Heart right ventricle (tissue), 16 donors: ENCODE measurements around the gene ITGBL1. TPM values are rescaled to one million over a fixed set of nuclear protein-coding genes. Genes with fewer than 3 reads are reported as not detected.
A peak's percentile ranks its signal among the peaks of the same experiment; 100 is the strongest.

Experiments used
- ATAC-seq, 8 donors: fragments of 200-7000 bp; cut with Tn5 transposase; one replicate each; pipeline ENCODE4 v1.9.1; 2020; ENCODE audit warnings: mild to moderate bottlenecking in 8 of 8, moderate library complexity in 8 of 8, moderate number of reproducible peaks in 1 of 8
- DNase-seq, 2 donors: peaks; one replicate each; pipeline ENCODE4 v3.0.0-alpha.2; 2020
- H3K27ac ChIP-seq, 10 donors: fragments of 200-600 bp; sonication (generic) in 2 of 10; one replicate each; pipeline versions ENCODE4 v1.5.0 to v1.8.0; 2020 to 2022; ENCODE audit warnings: mild to moderate bottlenecking in 3 of 10
- H3K27me3 ChIP-seq, 7 donors: fragments of 200-600 bp; one replicate each; pipeline ENCODE4 v1.8.0; 2021 to 2022; ENCODE audit warnings: mild to moderate bottlenecking in 2 of 7
- H3K36me3 ChIP-seq, 9 donors: fragments of 200-600 bp; sonication (generic) in 1 of 9; one replicate each; pipeline versions ENCODE4 v1.5.0 to v1.8.0; 2020 to 2022; ENCODE audit warnings: mild to moderate bottlenecking in 2 of 9
- H3K4me1 ChIP-seq, 9 donors: fragments of 200-600 bp; sonication (generic) in 1 of 9; one replicate each; pipeline versions ENCODE4 v1.5.0 to v1.8.0; 2020 to 2022; ENCODE audit warnings: mild to moderate bottlenecking in 4 of 9
- H3K4me3 ChIP-seq, 10 donors: fragments of 200-600 bp; sonication (generic) in 2 of 10; one replicate each; pipeline versions ENCODE4 v1.5.0 to v1.8.0; 2020 to 2022; ENCODE audit warnings: mild to moderate bottlenecking in 7 of 10, moderate library complexity in 2 of 10
- H3K9me3 ChIP-seq, 11 donors: fragments of 200-600 bp in 10 of 11; sonication (generic) in 2 of 11; one replicate each; pipeline versions ENCODE4 v1.5.0 to v1.8.0; 2013 to 2022; ENCODE audit warnings: mild to moderate bottlenecking in 2 of 11, control low read depth in 1 of 11, moderate library complexity in 1 of 11
- WGBS, 2 donors: extraction: QIAGEN DNeasy Blood & Tissue Kit; methylation state at CpG; one replicate each; pipeline ENCODE4 v1.1.7; 2013; ENCODE audit warnings: inconsistent platforms in 1 of 2; 5-methylcytosine and 5-hydroxymethylcytosine counted together
- intact Hi-C, 10 donors: fragments of 100-400 bp; cut with DNase I; formaldehyde crosslinking; loops; one replicate each; pipeline versions ENCODE4 v1.11.1 to v1.14.2; 2022
- polyA plus RNA-seq, 2 donors: library from polyadenylated mRNA; stranded (reverse); fragments of 200-250 nt; gene quantifications; one replicate each; pipeline ENCODE4 v1.2.3, GENCODE V29; 2013
- total RNA-seq, 10 donors: library from RNA; stranded (reverse); fragmentation: NEBNext Ultra II Directional in 3 of 10; extraction: Animal tissue kit (Norgen Biotek cat#: 25700) in 3 of 10; gene quantifications; one replicate each; pipeline versions ENCODE4 v1.2.1 to v1.2.4, GENCODE V29; 2021 to 2023
- TF ChIP-seq, protein P1 (sequence below), 9 donors: fragments of 200-600 bp; sonication (generic) in 2 of 9; IDR thresholded peaks; one replicate each; pipeline versions ENCODE4 v1.5.0 to v1.8.0; 2021 to 2022; ENCODE audit warnings: antibody characterized with exemption in 9 of 9, mild to moderate bottlenecking in 5 of 9, moderate library complexity in 1 of 9
- donor health status: Arrhythmogenic right ventricular cardiomyopathy.
- donor health status: ischemic (EF 13 %, LVEDD 7.1; RV severe dilation, severe dysfunction).
- donor health status: healthy with polysubstance abuse.
- donor health status: DM: no; HTN: yes; CAD: no.
- donor health status: DM: no; HTN: no; CAD: no.
- donor health status: ischemic (EF 25% LVEDD 6.9; RV normal size, moderate dysfunction).
- donor health status: ischemic (EF 25% LVEDD 5.7; RV mildly dilated, moderate dysfunction).
- donor health status: healthy.
- donor health status: DM: yes; HTN: yes; CAD: no.
- donor health status: Ischemic cardiomyopathy.
- donor health status: ischemic (EF 35%, LVEDD 5.7; RV mildly dilated, moderate dysfunction).
- donor health status: nonischemic (EF 11% LVEDD 7.7; RV severe dilation, severe dysfunction).
- donor health status: DM: yes; HTN: yes; CAD: no.
- donor health status: PGD.
- donor health status: ischemic (EF 29% LVEDD 5.4; RV normal size, mild dysfunction).
- donor health status: nonischemic (EF 23%, LVEDD 6.1; RV moderate dilation, normal function).

ITGBL1 gene
- total and polyA plus RNA-seq, 12 donors = 0.78 to 11.9 (median 4.3) TPM

DNA sequence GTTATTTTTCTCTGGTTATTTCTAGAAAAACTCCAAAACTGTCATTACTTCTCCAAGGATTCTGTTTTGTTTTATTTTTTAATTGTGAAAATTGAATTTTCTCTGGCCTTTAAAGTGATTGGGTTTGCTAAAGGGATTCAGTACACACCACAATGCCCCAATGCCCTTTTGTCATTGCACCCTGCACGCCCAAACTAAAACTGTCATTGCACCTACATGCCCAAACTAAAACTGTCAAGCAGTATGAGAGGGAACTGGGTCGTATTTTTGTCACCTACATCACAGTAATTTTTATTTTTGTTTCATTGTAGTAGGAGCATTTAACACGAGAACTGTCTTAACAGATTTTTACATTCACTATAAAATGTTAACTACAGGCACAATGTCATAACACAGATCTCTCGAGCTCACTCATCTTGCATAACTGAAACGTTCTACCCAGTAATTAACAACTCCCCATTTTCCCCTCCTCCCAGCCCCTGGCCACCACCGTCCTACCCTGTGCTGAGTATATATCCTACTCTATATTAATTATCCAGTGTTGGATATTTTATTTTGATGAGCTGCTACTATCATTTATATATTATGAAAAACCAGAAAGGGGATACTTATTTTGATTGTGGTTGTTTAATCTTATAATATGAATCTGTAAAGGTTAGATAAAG, 43.4 kb upstream of the ITGBL1 start:
- Histone ChIP-seq H3K4me3 (no peak overlapping the region), H3K36me3 (no peaks in the 10 kb centered on the region), H3K4me1 (peaks cover 0 to 12% (median 0%) of the 10 kb centered on the region in 9 donors), H3K9me3 (no peaks in the 10 kb centered on the region), H3K27ac (peak overlapping the region in 1 of 10 donors; percentile 25), H3K27me3 (no peaks in the 10 kb centered on the region)
- TF ChIP-seq, protein P1, sequence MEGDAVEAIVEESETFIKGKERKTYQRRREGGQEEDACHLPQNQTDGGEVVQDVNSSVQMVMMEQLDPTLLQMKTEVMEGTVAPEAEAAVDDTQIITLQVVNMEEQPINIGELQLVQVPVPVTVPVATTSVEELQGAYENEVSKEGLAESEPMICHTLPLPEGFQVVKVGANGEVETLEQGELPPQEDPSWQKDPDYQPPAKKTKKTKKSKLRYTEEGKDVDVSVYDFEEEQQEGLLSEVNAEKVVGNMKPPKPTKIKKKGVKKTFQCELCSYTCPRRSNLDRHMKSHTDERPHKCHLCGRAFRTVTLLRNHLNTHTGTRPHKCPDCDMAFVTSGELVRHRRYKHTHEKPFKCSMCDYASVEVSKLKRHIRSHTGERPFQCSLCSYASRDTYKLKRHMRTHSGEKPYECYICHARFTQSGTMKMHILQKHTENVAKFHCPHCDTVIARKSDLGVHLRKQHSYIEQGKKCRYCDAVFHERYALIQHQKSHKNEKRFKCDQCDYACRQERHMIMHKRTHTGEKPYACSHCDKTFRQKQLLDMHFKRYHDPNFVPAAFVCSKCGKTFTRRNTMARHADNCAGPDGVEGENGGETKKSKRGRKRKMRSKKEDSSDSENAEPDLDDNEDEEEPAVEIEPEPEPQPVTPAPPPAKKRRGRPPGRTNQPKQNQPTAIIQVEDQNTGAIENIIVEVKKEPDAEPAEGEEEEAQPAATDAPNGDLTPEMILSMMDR (IDR thresholded peaks at IDR 0.05) = no peak
- intact Hi-C loops = no loop called here
- DNase-seq (no peak), ATAC-seq (peak in 4 of 8 donors; percentile 57 to 82 (median 68))
- 50 to 64% methylated on average over 6 of the region's 6 CpGs for WGBS, 2 donors

GRCh38 chr13:101412076-101412475, 40.4 kb upstream of the ITGBL1 start:
- Histone ChIP-seq H3K4me1 (peaks cover 0 to 20% (median 4%) of the 10 kb centered on the region in 9 donors), H3K27ac (no peak overlapping the region), H3K4me3 (no peak overlapping the region), H3K9me3 (no peaks in the 10 kb centered on the region), H3K27me3 (peaks cover 0 to 21% (median 12%) of the 10 kb centered on the region in 7 donors), H3K36me3 (no peaks in the 10 kb centered on the region)
- DNase-seq = no peak
- TF ChIP-seq, protein P1 (IDR thresholded peaks at IDR 0.05) = no peak
- intact Hi-C loops = no loop called here
- WGBS, 2 donors = 71 to 77% methylated on average over 1 of the region's 1 CpG
- ATAC-seq = no peak

GRCh38 chr13:101415358-101416174, 36.9 kb upstream of the ITGBL1 start:
- peaks cover 0 to 29% (median 12%) of the 10 kb centered on the region in 7 donors for H3K27me3 ChIP-seq
- intact Hi-C loops = no loop called here
- peaks cover 0 to 13% (median 4%) of the 10 kb centered on the region in 9 donors for H3K4me1 ChIP-seq
- peak in 1 of 2 donors; percentile 14 for DNase-seq
- peak; percentile 23 to 75 (median 46) for ATAC-seq
- H3K27ac ChIP-seq = peak overlapping the region; percentile 22 to 87 (median 72)
- TF ChIP-seq, protein P1 (IDR thresholded peaks at IDR 0.05) = no peak
- 12 to 13% methylated on average over 38 to 42 of the region's 43 CpGs for WGBS, 2 donors
- H3K9me3 ChIP-seq = no peaks in the 10 kb centered on the region
- peak overlapping the region; percentile 23 to 67 (median 60) for H3K4me3 ChIP-seq
- no peaks in the 10 kb centered on the region for H3K36me3 ChIP-seq

DNA sequence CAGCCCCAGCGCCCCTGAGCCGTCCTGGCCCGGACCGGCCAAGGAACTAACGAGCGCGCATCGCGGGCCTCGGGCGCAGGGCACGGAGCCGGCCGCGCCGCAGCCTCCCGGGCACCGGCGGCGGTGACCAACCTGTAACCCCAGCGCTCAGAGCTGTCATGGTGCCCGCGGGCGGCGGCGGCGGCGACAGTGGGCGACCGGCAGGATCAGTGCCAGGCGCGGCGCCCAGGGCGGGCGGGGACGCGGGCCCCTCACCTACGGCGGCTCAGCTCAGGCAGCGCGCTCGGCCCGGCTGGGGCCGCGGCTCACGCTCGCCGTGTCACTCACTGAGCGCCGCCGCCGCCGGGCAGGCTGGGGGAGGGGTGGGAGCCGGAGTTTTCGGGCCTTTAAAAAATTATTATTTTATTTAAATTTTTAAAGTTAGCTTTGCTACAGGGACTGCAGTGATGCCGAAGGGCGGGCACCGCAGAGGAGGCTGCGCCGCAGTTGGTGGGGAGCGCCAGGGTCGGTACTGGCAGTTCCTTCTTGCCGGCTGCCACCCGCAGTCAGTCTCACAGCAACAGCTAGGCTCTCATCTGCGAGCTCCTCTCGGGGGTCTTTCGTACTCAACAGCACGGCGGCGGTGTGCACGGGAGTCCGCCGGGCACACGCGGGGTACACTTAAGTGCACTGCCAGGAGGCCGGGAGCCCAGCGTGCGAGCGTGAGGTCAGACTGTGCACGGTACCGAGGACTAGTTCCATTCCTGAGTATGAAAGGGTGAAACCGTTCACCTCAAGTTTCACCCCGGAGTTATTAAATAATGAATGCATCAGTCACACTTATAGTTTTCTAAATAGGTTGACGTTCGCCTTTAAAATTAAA, 36.1 kb upstream of the ITGBL1 start, which contains the start of gene NALCN:
TSS of gene NALCN (minus strand) at position 328 of the 862 bp plus-strand sequence. CDS start 17,382 bp downstream, outside the sequence.
- Histone ChIP-seq H3K4me1 (peaks cover 0 to 13% (median 4%) of the 10 kb centered on the region in 9 donors), H3K4me3 (peak within 1 kb of the TSS; percentile 23 to 67 (median 60)), H3K36me3 (no peaks in the 10 kb centered on the region), H3K27me3 (peaks cover 0 to 29% (median 12%) of the 10 kb centered on the region in 7 donors), H3K27ac (peak within 1 kb of the TSS; percentile 22 to 87 (median 72)), H3K9me3 (no peaks in the 10 kb centered on the region)
- peak; percentile 86 to 95 (median 90) for ATAC-seq
- peak in 1 of 2 donors; percentile 39 for DNase-seq
- intact Hi-C loops = no loop called here
- 1 to 2% methylated on average over 74 to 85 of the region's 85 CpGs for WGBS, 2 donors
- TF ChIP-seq, protein P1 (IDR thresholded peaks at IDR 0.05) = no peak
